HG03025 (cell line): ENCODE results near the gene CNN2.
"Not testable (repeated sequence)": the region's sequence is repeated elsewhere in the genome, so short reads cannot be mapped to it uniquely, and the experiment has no call there.

Experiments
- ATAC-seq: cut with Tn5 transposase; IDR thresholded peaks from one replicate; pipeline ENCODE4 v1.9.1; 2021; ENCODE audit warnings: mild to moderate bottlenecking, moderate library complexity; ENCODE audit not compliant: unreplicated experiment, low FRiP score

Gene CNN2

DNA sequence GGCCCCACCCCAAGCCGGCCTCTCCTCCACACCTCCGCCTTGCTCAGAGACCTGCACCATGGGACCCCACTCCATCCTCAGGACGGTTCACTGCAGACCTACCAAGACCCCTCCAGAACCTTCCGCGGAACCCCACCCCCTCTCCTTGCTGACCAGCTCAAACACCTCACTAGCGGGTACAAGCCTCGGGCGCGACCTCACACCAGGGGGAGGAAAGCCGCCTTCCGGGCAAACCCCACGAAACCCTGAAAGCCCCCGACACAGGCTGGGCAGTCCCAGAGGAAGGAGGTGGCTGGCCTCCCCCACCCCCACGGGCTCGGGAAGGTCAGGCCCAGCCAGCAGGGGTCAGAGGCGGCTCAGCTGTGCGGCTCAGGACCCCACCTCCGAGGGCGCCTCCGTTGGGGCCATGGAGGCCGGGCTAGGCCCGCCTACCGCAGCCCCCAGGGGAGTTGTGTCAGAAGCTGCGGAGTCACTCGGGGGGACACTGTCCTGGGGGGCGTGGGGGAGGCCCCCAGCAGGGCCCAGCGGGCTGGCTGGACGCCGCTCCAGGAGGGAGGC, 16.3 kb upstream of the CNN2 start:
- ATAC-seq = no peak

DNA sequence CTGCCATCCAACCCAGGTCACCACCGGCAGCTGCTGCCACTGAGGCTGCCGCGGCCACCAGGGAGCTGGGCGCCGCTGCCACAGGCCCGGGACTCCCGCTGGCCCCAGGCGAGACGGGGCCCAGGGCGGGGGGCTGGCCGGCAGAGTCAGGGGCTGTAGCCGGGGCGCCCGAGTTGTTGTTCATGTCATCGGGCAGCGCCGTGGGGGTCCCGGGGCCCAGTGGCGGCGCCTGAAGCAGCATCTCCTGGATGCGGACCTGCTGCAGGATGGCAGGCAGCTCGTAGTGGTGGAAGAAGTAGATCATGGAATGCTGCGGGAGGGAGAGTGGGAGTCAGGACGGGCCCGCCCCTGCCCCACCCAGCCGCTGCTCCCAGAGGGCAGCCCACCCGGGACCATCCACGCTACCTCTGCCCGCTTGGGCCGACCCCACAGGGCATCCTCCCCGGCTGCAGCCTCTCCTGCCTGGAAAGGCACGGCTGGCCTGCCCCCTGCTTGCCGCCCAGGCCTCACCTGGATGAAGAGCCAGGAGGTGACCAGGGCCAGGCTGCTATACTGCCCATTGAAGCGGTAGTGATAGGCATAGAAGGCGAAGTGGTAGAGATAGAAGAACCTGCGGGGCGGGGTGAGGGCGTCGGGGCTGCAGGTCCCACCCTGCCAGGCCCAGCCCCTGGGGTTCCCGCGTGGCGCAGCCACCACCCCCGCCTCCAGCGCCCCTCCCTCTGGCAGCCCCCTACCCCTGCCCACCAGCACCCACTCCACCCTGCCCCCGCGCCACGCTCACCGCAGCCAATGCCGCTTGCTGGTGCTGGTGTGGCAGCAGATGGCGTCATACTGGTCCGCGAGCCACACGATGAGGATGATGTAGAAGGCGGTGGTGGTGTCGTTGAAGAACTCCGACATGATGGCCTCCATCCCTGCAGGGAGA, 15.6 kb upstream of the CNN2 start:
- no peak for ATAC-seq

DNA sequence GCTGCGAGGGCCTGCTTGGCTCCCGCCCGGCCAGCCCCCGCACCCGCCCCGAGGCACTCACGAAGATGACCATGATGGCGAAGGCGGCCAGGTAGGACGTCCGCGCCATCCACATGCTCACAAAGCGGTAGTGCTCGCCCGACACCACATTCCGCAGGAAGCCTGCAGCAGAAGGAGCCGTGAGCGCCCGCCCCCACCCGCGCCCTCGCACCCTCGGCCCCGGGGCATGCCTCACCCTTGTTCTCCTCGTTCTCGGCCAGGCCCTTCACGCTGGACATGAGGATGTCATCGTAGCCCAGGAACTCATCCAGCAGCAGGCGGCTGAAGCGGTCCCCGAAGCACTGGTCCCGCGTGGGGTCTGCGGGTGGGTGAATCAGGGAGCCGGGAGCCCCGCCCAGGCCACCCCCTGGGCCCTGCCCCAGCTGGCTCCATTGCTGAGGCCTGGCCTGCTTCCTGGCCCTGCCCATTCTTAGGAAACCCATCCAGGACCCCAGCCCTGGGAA, 14.5 kb upstream of the CNN2 start:
- ATAC-seq = no peak

DNA sequence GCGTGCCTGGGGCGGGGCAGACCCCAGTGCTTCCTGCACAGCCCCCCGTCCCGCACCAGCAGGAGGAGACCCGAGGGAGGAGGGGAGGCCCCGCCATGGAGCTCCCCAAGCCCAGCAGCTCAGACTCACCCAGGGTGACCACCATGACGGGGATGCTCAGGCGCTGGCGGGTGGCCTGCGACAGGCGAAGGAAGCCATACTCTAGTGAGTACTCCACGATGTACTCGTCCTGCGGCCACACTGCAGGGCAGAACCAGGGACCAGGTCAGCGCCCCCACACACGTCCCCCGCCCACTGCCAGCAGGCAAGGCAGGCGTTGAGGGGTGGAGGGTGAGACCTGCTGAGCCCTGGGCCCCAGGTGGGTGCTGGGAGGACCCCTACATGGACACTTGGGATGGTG, 14.1 kb upstream of the CNN2 start:
- no peak for ATAC-seq

DNA sequence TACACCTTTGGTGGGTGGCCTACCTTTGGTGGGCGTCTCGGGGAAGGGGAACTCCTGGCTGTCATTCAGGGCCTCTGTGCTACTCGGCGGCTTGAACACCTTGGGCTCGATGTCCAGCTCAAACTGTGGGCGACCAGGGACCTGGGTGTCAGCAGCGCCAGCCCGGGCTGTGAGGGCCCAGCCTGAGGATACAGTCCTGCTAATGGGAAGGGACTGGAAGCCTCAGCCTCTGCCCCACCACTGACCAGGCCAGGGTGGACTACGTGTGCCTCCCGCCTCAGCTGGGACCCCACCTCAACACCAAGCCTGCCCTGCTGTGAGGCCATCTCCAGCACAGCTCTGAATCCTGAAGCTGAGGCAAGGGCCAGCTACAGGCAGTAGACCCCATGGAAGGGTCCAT, 13.2 kb upstream of the CNN2 start:
- no peak for ATAC-seq

DNA sequence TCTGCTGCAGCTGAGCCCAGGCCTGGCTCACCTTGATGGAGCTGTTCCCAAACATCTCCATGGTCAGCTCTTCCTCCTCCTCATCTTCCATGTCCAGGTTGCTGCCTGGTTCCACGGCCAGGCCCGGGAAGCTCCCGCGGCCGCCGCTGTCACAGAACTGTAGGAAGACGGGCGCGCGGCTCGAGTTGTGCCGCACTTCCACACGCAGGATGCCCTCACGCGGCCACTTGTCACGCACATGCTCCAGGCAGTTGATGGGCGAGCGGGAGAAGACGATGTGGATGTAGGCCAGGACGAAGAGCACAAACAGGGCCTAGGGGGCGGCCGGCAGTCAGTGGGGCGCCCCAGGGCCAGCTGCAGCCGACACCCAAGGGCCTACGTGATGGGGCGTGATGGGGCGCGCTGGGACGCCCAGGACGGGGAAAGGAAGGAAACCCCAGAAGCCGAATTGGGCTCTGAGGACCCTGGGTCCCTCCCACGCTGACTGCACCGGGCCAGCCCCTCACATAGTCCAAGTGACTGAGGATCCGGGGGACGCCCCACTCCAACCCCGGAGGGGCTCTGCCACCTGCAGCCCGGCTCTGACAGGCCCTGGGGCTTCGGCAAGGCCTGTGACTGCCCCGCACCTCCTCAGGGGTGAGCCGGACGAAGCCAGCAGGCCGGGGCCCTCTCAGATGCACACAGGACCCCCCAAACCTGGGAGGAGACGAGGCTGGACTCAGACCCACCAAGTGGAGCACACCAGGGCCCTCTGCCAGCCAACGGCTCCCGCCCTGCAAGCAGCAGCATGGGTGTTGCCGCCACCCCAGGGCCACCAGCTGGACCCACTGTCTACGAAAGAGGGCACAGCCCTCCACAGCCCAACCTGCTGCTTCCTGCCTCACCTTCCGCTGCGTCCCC, 12.0 kb upstream of the CNN2 start:
- no peak for ATAC-seq

DNA sequence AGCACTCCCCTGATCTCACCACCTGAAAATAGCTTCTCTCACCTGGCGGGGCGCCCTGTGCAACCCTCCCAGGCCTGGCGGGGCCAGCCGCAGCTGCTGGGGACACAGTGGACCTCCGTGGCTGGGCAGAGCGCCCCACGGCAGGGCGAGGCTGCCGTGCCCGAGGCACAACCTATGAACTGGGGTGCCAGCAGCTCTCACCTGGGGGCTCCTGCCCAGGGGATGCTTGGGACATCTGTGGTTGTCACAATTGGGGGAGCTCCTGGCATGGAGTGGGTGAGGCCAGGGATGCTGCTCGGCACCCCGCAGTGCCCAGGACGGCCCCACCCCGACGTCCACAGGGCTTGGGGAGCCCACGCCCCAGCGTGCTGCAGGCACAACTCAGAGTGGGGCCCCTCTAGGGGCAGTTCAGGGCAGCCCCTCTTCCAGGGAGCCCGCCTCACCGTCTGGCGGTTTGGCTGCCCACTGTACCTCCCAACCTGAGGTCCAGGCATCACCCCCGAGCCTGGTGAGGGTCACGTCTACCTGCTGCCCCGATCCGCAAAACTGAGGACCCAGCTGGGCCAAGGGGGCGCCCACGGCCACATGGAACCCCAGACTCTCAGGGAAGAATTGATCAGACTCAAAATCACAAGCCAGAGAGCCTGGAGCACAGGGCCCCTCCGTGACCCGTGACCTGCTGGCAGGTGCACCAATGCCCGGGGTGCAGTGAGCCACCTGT, 11.2 kb upstream of the CNN2 start:
- ATAC-seq = no peak

DNA sequence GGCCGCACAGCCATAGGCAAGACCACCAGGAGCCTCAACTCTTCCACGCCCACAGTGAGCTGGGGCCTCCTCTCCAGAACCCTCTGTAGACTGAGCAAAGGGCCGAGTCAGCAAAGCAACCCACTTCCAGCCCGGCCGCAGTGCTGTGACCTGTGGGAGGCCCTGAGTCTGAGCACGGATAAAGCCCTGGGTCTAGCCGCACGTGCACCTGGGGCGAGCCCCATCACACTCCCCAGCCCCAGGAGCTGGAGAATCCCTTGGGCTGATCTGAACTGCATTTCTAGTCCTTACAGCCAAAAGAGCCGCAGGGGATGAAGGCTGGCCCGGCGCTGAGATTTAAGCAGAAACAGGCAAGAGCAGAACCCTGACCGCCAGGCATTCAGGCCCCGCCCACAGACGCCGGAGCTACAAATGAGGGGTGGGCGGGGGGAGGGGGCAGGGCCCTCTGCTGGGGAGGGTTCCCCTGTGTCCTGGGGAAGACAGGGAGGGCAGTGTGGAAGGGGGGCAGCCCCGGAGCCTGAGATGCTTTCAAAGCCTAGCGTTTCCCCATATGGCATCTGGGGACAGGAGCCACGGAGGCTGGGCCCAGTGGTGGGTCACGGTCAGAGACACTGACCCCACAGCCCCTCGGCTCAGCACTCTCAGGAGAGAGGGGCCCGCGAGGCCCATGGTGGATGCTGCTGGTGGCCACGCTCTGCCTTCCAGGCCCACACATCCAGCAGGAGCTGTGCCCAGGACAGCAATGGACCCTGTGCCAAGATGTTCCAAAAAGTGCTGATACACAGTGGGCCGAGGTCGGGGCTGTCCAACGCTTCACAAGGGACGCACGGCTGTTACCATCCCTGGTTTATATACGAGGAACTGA, 10.4 kb upstream of the CNN2 start:
- no peak for ATAC-seq

DNA sequence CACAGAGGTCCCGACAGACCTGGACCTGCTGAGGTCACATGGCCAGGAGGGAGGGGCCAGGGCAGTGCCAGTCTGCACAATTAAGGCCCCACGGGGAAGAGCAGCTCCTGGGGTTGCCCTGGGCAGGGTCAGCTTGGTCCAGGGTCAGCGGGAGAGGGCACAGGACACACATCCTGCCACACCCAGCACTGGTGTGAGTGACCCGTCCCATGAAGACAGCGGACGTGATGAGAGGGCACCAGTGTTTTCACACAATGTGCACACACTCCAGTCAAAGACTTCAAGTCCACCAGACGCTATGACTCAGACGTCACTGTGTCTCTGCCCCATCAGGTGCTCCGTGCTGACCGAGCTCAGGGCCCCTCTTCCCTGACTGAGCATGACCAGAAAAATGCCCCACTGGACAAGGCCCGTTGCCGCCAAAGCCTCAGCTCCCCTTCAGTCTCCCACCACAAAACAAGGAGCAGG, 9.7 kb upstream of the CNN2 start:
- no peak for ATAC-seq

DNA sequence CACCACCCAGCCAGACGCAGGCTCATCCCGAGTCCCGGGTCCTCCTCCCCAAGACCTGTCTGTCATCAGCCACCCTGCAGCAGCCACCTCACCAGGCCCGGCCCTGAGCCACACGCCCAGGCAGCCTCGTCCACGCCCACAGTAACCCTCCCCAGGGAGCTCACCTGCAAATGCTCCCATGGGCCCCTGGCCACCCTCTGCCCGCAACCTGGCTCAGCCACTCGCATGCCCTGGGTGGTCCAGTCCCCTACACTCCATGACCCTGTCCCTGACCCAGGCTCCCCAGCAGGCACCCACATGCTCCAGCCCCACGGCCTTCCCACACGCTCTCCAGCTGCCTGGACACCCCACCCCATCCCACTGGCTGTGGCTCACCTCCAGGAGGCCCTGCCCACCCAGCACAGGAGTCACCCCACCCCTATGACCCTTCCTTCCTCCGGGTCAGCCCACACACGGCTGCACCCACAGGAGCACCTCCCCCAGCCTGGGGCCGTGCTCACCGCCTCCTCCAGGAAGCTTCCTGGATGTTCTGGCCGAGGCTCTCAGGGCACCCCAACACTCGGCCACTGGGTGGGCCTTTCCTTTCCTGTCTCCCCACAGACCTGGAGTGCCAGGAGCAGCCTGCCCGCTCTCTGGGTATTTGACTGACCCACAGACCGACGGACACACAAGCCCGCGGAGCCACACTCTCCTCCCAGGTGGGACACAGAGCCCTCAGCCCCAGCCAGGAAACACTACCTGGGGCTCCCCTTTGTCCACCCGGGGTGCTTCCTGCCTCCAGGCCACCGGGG, 9.1 kb upstream of the CNN2 start:
- ATAC-seq = no peak

DNA sequence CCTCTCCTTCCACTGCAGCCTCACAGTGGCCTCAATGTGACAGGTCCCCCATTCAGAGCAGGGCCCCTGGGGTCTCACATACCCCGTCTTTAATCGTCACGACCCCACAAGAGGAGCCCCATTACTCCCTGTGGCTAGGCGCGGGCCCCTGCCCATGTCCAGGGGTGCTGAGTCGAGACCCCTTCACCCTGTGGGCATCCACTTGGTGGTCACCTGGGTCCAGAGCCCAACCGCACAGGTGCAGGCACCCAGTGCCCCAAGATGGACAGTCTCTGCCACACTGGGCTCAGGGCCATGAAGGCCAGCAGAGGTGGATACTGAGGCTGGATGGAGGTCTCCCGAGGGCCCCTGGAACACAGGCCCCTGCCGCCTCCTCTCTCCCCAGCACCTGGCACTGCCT, 8.5 kb upstream of the CNN2 start:
- ATAC-seq = no peak

DNA sequence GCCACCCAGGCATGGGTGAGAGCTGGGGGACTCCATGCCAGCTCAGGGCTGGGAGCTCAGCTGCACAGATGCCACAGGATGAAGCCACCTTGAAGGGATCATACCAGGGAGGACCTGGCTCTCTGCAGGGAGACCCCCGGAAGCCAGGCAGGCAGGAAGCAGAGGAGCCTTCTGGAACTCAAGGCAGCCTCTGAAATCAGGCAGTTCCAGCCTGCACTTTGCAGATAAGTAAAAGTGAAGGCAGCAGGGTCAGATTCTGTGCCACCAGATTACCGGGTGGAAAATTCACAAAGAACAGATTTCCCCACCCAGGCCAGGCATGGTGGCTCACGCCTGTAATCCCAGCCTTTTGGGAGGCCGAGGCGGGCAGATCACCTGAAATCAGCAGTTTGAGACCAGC, 8.0 kb upstream of the CNN2 start:
- no peak for ATAC-seq

DNA sequence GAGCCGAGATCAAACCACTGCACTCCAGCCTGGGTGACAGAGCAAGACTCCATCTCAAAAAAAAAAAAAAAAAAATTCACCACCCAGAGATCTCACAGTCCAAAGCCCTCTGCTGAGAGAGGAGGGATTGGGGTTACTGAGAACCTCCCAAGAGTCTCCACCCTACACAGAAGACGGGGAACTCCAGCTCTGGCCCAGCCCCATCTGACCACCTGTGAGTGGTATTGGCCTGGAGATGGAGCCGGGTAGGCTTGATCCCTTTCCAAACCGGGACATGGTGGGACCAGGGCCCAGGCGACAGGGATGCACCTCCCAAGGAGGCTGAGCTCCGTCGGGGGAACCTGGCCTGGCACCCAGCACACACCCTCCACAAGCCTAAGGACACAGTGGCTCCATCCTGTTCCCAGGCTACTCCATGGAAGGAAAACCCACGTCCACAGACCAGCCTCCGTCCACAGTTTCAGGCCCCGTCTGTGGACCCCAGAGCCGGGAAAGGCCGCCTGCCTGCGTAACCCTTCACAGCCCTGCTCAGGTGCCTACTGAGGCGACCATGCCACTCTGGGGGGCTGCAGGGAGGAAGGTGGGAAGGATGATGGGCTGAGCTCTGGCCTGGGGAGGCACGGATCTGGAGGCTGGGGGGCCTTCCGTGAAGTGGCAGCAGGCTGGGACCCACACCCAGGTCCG, 7.3 kb upstream of the CNN2 start:
- ATAC-seq = no peak

DNA sequence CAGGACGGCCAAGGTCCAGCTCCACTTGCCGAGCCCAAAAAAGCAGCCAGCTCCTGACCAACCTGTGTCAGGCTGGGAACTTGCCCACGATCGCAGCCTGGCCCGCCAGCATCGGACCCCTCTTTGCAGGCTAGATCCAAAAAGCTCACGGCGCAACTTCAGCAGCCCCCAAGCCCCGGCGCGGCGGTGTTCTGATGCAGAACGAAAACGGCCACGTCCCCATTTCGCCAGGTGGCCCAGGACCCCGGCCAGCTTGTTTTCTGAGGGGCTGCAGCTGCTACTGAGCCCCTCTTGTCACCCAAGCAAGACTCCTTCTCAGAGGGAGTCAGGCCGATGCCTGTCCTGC, 6.8 kb upstream of the CNN2 start:
- ATAC-seq = no peak

DNA sequence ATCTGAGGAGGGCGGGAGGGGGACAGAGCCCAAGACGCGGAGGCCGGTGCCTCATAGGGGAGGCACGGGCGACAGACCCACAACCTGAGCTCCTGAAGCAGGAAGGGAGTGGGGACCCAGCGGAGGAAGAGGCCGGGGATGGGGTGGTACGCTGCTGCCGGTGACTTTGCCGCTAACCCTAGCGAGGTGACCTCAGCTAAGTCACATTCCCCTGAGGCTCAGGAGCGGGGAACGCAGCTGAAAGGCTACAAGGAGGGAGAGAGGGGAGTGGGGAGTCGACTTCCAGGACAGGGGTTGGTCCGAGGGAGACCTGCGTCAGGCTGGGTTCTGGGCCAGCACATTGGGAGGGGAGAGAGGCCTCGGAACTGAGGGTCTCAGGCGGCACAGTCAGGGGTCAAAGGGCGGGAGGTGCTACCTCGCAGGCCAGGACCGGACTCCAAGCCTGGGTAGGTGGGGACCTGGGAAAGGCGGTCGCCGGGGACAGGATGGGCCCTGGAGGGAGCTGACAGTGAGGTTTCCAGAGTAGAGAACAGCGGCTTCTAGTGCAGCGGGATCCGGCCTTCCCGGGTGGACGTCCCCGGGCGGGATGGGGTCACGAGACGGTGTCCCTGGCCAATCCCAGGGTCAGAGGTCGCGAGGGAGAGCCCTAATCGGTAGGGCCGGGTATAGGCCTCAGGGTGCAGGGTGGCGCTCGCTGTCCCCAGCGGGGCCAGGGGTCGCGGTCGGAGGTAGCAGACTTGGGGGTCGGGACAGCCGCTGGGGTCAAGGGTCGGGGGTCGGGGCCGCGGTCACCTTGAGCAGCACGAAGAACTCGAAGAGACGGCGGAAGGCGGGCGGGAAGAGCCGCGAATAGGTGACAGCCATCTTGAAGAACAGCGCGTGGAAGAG, 6.2 kb upstream of the CNN2 start:
- no peak for ATAC-seq

DNA sequence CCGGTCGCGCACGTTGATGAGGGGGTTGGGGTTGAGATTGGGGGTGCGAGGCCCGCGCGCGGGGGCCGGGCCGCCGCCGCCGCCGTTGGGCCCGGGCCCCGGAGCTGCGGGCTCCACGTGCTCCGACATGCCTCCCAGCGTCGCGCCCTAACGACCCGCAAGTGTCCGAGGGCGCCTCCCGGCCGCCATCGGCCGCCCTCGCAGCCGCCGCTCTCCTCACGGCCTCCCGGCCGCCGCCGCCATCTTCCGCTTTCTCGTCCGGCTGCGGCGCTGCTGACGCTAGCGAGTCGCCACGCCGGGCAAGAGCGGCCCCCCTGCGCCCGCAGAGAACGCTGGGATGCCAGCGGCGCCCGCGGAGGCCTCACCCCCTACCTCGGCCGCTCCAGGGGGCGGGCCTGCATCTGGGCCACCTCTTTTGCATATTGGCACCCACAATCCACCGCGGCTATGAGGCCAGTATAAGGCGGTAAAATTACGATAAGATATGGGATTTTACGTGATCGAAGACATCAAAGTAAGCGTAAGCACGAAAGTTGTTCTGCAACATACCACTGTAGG, 5.5 kb upstream of the CNN2 start, which contains the start of gene TMEM259:
TSS of gene TMEM259 (minus strand) at position 256 of the 558 bp plus-strand sequence. CDS start at position 129, 127 bp downstream.
- ATAC-seq = peak; percentile 61

DNA sequence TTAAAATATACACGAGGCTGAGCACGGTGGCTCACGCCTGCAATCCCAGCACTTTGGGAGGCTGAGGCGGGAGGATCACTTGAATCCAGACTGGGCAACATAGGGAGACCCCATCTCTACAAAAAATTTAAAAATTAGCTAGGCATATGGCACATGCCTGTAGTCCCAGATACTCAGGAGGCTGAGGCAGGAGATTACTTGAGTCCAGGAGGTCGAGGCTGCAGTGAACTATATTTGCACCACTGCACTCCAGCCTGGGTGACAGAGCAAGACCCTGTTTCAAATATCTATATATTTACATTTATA, 2.6 kb upstream of the CNN2 start:
- ATAC-seq = not testable (repeated sequence)
